GM12878 (cell line): ENCODE data around the gene CD3E. TPM values are rescaled to one million over a fixed set of nuclear protein-coding genes. Genes with fewer than 3 reads are reported as not detected.

Source experiments
- ATAC-seq: fragments of 200-7000 bp; cut with Tn5 transposase; 3 replicates; pipeline ENCODE4 v1.9.1; 2020; ENCODE audit warnings: mild to moderate bottlenecking, moderate library complexity
- BruUV-seq: library from RNA; stranded (reverse); fragments of 400-500 nt; replicated peaks from 2 replicates; lab custom pipeline; 2021; lab: Mats Ljungman, UMichigan
- CTCF ChIA-PET: fragments of 300-600 bp; sonication (Branson Sonifier 250); formaldehyde crosslinking; extraction: SDS; loops from one replicate; lab custom pipeline; 2021; ENCODE audit warnings: inconsistent platforms; lab: Yijun Ruan, JAX
- POLR2A ChIA-PET: fragments of 350-600 bp; formaldehyde crosslinking; extraction: SDS; loops from one replicate; lab custom pipeline; 2021; ENCODE audit warnings: inconsistent platforms; lab: Charles Lee
- RAD21 ChIA-PET: fragments of 300-600 bp; sonication (Branson Sonifier 250); formaldehyde crosslinking; loops from one replicate; lab custom pipeline; 2023; ENCODE audit warnings: antibody characterized with exemption; ENCODE audit not compliant: unreplicated experiment; lab: Charles Lee
- SMC1A ChIA-PET: fragments of 300-600 bp; sonication (Branson Sonifier 250); formaldehyde crosslinking; loops from one replicate; lab custom pipeline; 2023; ENCODE audit not compliant: unreplicated experiment, uncharacterized antibody; lab: Charles Lee
- DNase-seq: peaks from one replicate; pipeline ENCODE4 v3.0.0-alpha.2; 2011; ENCODE audit warnings: low read depth, low spot score
- FAIRE-seq: peaks from 3 replicates; lab custom pipeline; 2011; peaks lifted over from hg19 to GRCh38; lab: Jason Lieb, UNC
- H2AFZ ChIP-seq: 2 replicates; pipeline ENCODE4 v1.6.0; 2011; ENCODE audit warnings: low read depth, low read length, control low read depth; ENCODE audit not compliant: control insufficient read depth
- H3K27ac ChIP-seq: 2 replicates; pipeline ENCODE4 v1.5.1; 2011; ENCODE audit warnings: control low read depth; ENCODE audit not compliant: control insufficient read depth, insufficient read depth
- H3K27me3 ChIP-seq, 2 experiments: replicated peaks in 1 of 2; 2 replicates each; pipeline versions ENCODE4 v1.6.0 to v1.6.1; 2011; ENCODE audit warnings: low read length in 1 of 2; ENCODE audit not compliant: control insufficient read depth in 2 of 2, insufficient read depth in 2 of 2
- H3K36me3 ChIP-seq, 2 experiments: 2 replicates each; pipeline ENCODE4 v1.5.1; 2011; ENCODE audit warnings: low read length in 1 of 2; ENCODE audit not compliant: control insufficient read depth in 2 of 2, insufficient read depth in 2 of 2
- H3K4me1 ChIP-seq: 2 replicates; pipeline ENCODE4 v1.6.1; 2011; ENCODE audit warnings: mild to moderate bottlenecking, low read length, moderate library complexity, mixed read lengths; ENCODE audit not compliant: control insufficient read depth, insufficient read depth
- H3K4me2 ChIP-seq: 2 replicates; pipeline ENCODE4 v1.6.0; 2011; ENCODE audit warnings: control low read depth; ENCODE audit not compliant: control insufficient read depth, insufficient read depth
- H3K4me3 ChIP-seq: fragments of 200-600 bp; sonication (generic); 2 replicates; pipeline ENCODE4 v1.5.1; 2016
- H3K79me2 ChIP-seq: 2 replicates; pipeline ENCODE4 v1.6.0; 2011; ENCODE audit warnings: low read length; ENCODE audit not compliant: control insufficient read depth, insufficient read depth
- H3K9ac ChIP-seq: 2 replicates; pipeline ENCODE4 v1.8.0; 2011; ENCODE audit warnings: low read length, control low read depth, mixed read lengths; ENCODE audit not compliant: control insufficient read depth, insufficient read depth
- H3K9me3 ChIP-seq: replicated peaks from 3 replicates; pipeline ENCODE4 v1.5.1; 2011; ENCODE audit warnings: mild to moderate bottlenecking, low read length; ENCODE audit not compliant: control insufficient read depth, insufficient read depth
- H4K20me1 ChIP-seq: 2 replicates; pipeline ENCODE4 v1.6.0; 2011; ENCODE audit not compliant: control insufficient read depth, insufficient read depth
- BCL3 ChIP-seq: IDR thresholded peaks from 2 replicates; pipeline ENCODE4 v1.6.1; 2011; ENCODE audit warnings: borderline replicate concordance, low read depth, mild to moderate bottlenecking, moderate library complexity, low read length; ENCODE audit not compliant: insufficient read depth, poor library complexity, severe bottlenecking
- IRF4 ChIP-seq: IDR thresholded peaks from 2 replicates; pipeline ENCODE4 v1.6.1; 2011; ENCODE audit warnings: low read depth, low read length
- KAT2A ChIP-seq: conservative IDR thresholded peaks from 2 replicates; pipeline ENCODE4 v1.6.1; 2011; ENCODE audit warnings: low read depth, low read length; ENCODE audit not compliant: control insufficient read depth
- MEF2A ChIP-seq: IDR thresholded peaks from 2 replicates; pipeline ENCODE4 v1.6.1; 2011; ENCODE audit warnings: low read depth, mild to moderate bottlenecking, low read length, moderate library complexity; ENCODE audit not compliant: insufficient read depth
- RELA ChIP-seq: fragments of 450-650 bp; IDR thresholded peaks from 2 replicates; pipeline ENCODE4 v1.8.0; 2014; ENCODE audit warnings: borderline replicate concordance; ENCODE audit not compliant: partially characterized antibody
- YBX1 ChIP-seq: fragments of 450-650 bp; IDR thresholded peaks from 2 replicates; pipeline ENCODE4 v1.6.1; 2016; ENCODE audit warnings: antibody characterized with exemption
- WGBS: methylation state at CpG from one replicate; pipeline ENCODE4 v1.1.6; 2016; ENCODE audit warnings: low lambda C conversion rate; ENCODE audit not compliant: insufficient replicate concordance, insufficient coverage; ENCODE audit errors: missing lambda C conversion rate; 5-methylcytosine and 5-hydroxymethylcytosine counted together
- in situ Hi-C: fragments of 300-500 bp; cut with MboI; formaldehyde crosslinking; loops from 9 replicates; pipeline ENCODE4 v1.14.3; 2018; ENCODE audit warnings: mixed read lengths
- intact Hi-C: fragments of 100-400 bp; cut with micrococcal nuclease; formaldehyde crosslinking; loops from one replicate; pipeline ENCODE4 v1.14.2; 2022; ENCODE audit not compliant: unreplicated experiment
- polyA plus RNA-seq, 11 experiments: library from polyadenylated mRNA; depleted of rRNA in 4 of 11; unstranded in 6 of 11; stranded (reverse) in 5 of 11; fragments of >200 nt; fragmentation: Nextera tagmentation in 4 of 11; fragmentation: Illumina TruSeq in 1 of 11; extraction: Ambion mirVana in 4 of 11; extraction: Trizol in 1 of 11; gene quantifications; 1 replicate in 1 of 11; 2 replicates in 10 of 11; pipeline versions ENCODE4 v1.2.1 to v1.2.3, GENCODE V29; 2011 to 2016; ENCODE audit warnings: inconsistent platforms in 2 of 11, missing spikeins in 2 of 11, low read depth in 1 of 11
- total RNA-seq, 4 experiments: library from RNA; depleted of rRNA in 3 of 4; stranded (reverse); fragments of >200 nt in 3 of 4; fragmentation: Illumina TruSeq in 1 of 4; extraction: Trizol in 1 of 4; gene quantifications; 2 replicates each; pipeline versions ENCODE4 v1.2.1 to v1.2.3, GENCODE V29; 2013 to 2021
- TF ChIP-seq, protein P1 (sequence below): fragments of 450-650 bp; IDR thresholded peaks from 2 replicates; pipeline ENCODE4 v1.6.1; 2014; ENCODE audit warnings: mild to moderate bottlenecking
- TF ChIP-seq, protein P2 (sequence below): fragments of 450-650 bp; IDR thresholded peaks from 2 replicates; pipeline ENCODE4 v1.6.1; 2017; ENCODE audit warnings: antibody characterized with exemption, mild to moderate bottlenecking, moderate library complexity

The CD3E gene
- total and polyA plus RNA-seq, 10 of the 15 experiments (the other 5 are each of a cell fraction or from before 2014, with no cell fraction given): 0.10 to 17.3 (median 3.8) TPM

GRCh38 chr11:118264569-118265465, 39.7 kb upstream of the CD3E start:
- DNase-seq (no peak), ATAC-seq (no peak), FAIRE-seq (no peak)
- Histone ChIP-seq H3K27me3 (peaks cover 0 to 13% of the 10 kb centered on the region in 2 experiments; a peak in 1 of 4 replicates), H3K4me3 (no peak overlapping the region), H3K79me2 (no peaks in the 10 kb centered on the region), H2AFZ (no peak overlapping the region), H3K4me2 (no peak overlapping the region; the same call in 1 of the 2 replicates), H3K36me3 (no peaks in the 10 kb centered on the region), H3K4me1 (peaks cover 9% of the 10 kb centered on the region), H4K20me1 (no peaks in the 10 kb centered on the region), H3K9ac (no peak overlapping the region), H3K27ac (no peak overlapping the region), H3K9me3 (no peaks in the 10 kb centered on the region)
- ChIA-PET SMC1A (interaction anchor here (0.7 to 10.2 kb wide), 11 partner anchors 13 to 71 kb away, joined by 3 to 56 read pairs (median 4); partner anchors contain the start of gene MPZL3), RAD21 (interaction anchor here (1.4 to 1.7 kb wide), 2 partner anchors 13 to 66 kb away, joined by 5 read pairs; no protein-coding TSS in a partner anchor), POLR2A (interaction anchor here (1.0 to 1.3 kb wide), 3 partner anchors 13 to 24 kb away, joined by 3 read pairs; partner anchors contain the start of gene MPZL3), CTCF (interaction anchor here (0.5 to 5.3 kb wide), 8 partner anchors 8 to 1799 kb away, joined by 3 to 35 read pairs (median 4); no protein-coding TSS in a partner anchor)
- intact Hi-C loops: no loop called here
- 58% methylated on average over 13 of the region's 13 CpGs for WGBS
- in situ Hi-C loops: no loop called here
- TF ChIP-seq, protein P1, sequence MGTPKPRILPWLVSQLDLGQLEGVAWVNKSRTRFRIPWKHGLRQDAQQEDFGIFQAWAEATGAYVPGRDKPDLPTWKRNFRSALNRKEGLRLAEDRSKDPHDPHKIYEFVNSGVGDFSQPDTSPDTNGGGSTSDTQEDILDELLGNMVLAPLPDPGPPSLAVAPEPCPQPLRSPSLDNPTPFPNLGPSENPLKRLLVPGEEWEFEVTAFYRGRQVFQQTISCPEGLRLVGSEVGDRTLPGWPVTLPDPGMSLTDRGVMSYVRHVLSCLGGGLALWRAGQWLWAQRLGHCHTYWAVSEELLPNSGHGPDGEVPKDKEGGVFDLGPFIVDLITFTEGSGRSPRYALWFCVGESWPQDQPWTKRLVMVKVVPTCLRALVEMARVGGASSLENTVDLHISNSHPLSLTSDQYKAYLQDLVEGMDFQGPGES: no peak
- TF ChIP-seq YBX1 (no peak), BCL3 (no peak), RELA (no peak), IRF4 (no peak), MEF2A (no peak), KAT2A (no peak)
- TF ChIP-seq, protein P2, sequence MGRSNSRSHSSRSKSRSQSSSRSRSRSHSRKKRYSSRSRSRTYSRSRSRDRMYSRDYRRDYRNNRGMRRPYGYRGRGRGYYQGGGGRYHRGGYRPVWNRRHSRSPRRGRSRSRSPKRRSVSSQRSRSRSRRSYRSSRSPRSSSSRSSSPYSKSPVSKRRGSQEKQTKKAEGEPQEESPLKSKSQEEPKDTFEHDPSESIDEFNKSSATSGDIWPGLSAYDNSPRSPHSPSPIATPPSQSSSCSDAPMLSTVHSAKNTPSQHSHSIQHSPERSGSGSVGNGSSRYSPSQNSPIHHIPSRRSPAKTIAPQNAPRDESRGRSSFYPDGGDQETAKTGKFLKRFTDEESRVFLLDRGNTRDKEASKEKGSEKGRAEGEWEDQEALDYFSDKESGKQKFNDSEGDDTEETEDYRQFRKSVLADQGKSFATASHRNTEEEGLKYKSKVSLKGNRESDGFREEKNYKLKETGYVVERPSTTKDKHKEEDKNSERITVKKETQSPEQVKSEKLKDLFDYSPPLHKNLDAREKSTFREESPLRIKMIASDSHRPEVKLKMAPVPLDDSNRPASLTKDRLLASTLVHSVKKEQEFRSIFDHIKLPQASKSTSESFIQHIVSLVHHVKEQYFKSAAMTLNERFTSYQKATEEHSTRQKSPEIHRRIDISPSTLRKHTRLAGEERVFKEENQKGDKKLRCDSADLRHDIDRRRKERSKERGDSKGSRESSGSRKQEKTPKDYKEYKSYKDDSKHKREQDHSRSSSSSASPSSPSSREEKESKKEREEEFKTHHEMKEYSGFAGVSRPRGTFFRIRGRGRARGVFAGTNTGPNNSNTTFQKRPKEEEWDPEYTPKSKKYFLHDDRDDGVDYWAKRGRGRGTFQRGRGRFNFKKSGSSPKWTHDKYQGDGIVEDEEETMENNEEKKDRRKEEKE: no peak
- BruUV-seq: no TSS peak
